HEK293 (cell line): ENCODE data around the gene OR10G7.

ENCODE experiments used
- CTCF ChIA-PET: fragments of 350-600 bp; formaldehyde crosslinking; extraction: SDS; loops from one replicate; lab custom pipeline; 2021; ENCODE audit warnings: antibody characterized with exemption; lab: Yijun Ruan, JAX
- POLR2A ChIA-PET: fragments of 300-600 bp; formaldehyde crosslinking; extraction: SDS; loops from one replicate; lab custom pipeline; 2020; ENCODE audit warnings: antibody characterized with exemption, inconsistent platforms; lab: Yijun Ruan, JAX
- H3K27ac ChIP-seq: fragments of 200-500 bp; sonication (Bioruptor generic); 2 replicates; pipeline ENCODE4 v1.5.1; 2014; ENCODE audit warnings: low read depth, low read length, control low read depth, inconsistent platforms; ENCODE audit errors: extremely low read depth
- H3K36me3 ChIP-seq, 2 experiments: fragments of 200-500 bp in 1 of 2; sonication (Bioruptor generic) in 1 of 2; 1 replicate in 1 of 2; 2 replicates in 1 of 2; pipeline ENCODE4 v1.5.1; 2014 to 2017; ENCODE audit warnings: inconsistent platforms in 2 of 2, low read length in 2 of 2; ENCODE audit not compliant: control insufficient read depth in 2 of 2, insufficient read depth in 1 of 2
- H3K4me1 ChIP-seq: fragments of 200-500 bp; sonication (Bioruptor generic); 2 replicates; pipeline ENCODE4 v1.5.1; 2014; ENCODE audit warnings: mild to moderate bottlenecking, low read length, inconsistent platforms; ENCODE audit not compliant: control insufficient read depth, insufficient read depth
- H3K4me3 ChIP-seq: 2 replicates; pipeline ENCODE4 v1.5.1; 2011; ENCODE audit warnings: low read depth, mild to moderate bottlenecking, control low read depth, low read length, moderate library complexity
- H3K9me3 ChIP-seq: fragments of 200-500 bp; sonication (Bioruptor generic); 2 replicates; pipeline ENCODE4 v1.5.1; 2014; ENCODE audit warnings: low read depth, low read length, inconsistent platforms; ENCODE audit not compliant: control insufficient read depth, insufficient read depth
- KLF17 ChIP-seq: fragments of 450-650 bp; formaldehyde crosslinking; IDR thresholded peaks from 2 replicates; pipeline ENCODE4 v1.5.1; 2016; ENCODE audit warnings: missing biosample characterization, missing genetic modification characterization
- PRDM10 ChIP-seq: fragments of 450-650 bp; formaldehyde crosslinking; IDR thresholded peaks from 2 replicates; pipeline ENCODE4 v1.5.1; 2016; ENCODE audit warnings: missing biosample characterization, missing genetic modification characterization
- SP2 ChIP-seq: fragments of 450-650 bp; formaldehyde crosslinking; IDR thresholded peaks from 2 replicates; pipeline ENCODE4 v1.5.1; 2016; ENCODE audit warnings: missing biosample characterization, missing genetic modification characterization
- YY1 ChIP-seq: fragments of 450-650 bp; formaldehyde crosslinking; IDR thresholded peaks from 2 replicates; pipeline ENCODE4 v1.5.1; 2018; ENCODE audit warnings: missing biosample characterization, missing genetic modification characterization
- ZEB2 ChIP-seq: fragments of 450-650 bp; formaldehyde crosslinking; IDR thresholded peaks from 2 replicates; pipeline ENCODE4 v1.5.1; 2016; ENCODE audit warnings: missing biosample characterization, missing genetic modification characterization
- ZFP37 ChIP-seq: fragments of 450-650 bp; formaldehyde crosslinking; IDR thresholded peaks from 2 replicates; pipeline ENCODE4 v1.5.1; 2016; ENCODE audit warnings: missing biosample characterization, missing genetic modification characterization
- ZNF114 ChIP-seq: fragments of 450-650 bp; formaldehyde crosslinking; IDR thresholded peaks from 2 replicates; pipeline ENCODE4 v1.5.0; 2017; ENCODE audit warnings: missing biosample characterization, missing genetic modification characterization
- ZNF138 ChIP-seq: fragments of 450-650 bp; formaldehyde crosslinking; IDR thresholded peaks from 2 replicates; pipeline ENCODE4 v1.5.1; 2016; ENCODE audit warnings: missing biosample characterization, missing genetic modification characterization, borderline replicate concordance
- ZNF157 ChIP-seq: fragments of 450-650 bp; formaldehyde crosslinking; IDR thresholded peaks from 2 replicates; pipeline ENCODE4 v1.5.1; 2016; ENCODE audit warnings: missing biosample characterization, missing genetic modification characterization
- ZNF292 ChIP-seq: fragments of 450-650 bp; formaldehyde crosslinking; IDR thresholded peaks from 2 replicates; pipeline ENCODE4 v1.5.1; 2016; ENCODE audit warnings: low read depth, missing biosample characterization, missing genetic modification characterization, borderline replicate concordance
- ZNF366 ChIP-seq: fragments of 450-650 bp; formaldehyde crosslinking; conservative IDR thresholded peaks from 2 replicates; pipeline ENCODE4 v1.5.1; 2016; ENCODE audit warnings: missing biosample characterization, missing genetic modification characterization
- ZNF585B ChIP-seq: fragments of 450-650 bp; formaldehyde crosslinking; IDR thresholded peaks from 2 replicates; pipeline ENCODE4 v1.5.1; 2016; ENCODE audit warnings: missing biosample characterization, missing genetic modification characterization
- ZNF664 ChIP-seq: fragments of 450-650 bp; formaldehyde crosslinking; IDR thresholded peaks from 2 replicates; pipeline ENCODE4 v1.5.1; 2016; ENCODE audit warnings: missing biosample characterization, missing genetic modification characterization
- TF ChIP-seq, protein P1 (sequence below): fragments of 450-650 bp; formaldehyde crosslinking; IDR thresholded peaks from 2 replicates; pipeline ENCODE4 v1.5.1; 2017; ENCODE audit warnings: missing biosample characterization, mild to moderate bottlenecking, missing genetic modification characterization, moderate library complexity

Gene OR10G7

DNA sequence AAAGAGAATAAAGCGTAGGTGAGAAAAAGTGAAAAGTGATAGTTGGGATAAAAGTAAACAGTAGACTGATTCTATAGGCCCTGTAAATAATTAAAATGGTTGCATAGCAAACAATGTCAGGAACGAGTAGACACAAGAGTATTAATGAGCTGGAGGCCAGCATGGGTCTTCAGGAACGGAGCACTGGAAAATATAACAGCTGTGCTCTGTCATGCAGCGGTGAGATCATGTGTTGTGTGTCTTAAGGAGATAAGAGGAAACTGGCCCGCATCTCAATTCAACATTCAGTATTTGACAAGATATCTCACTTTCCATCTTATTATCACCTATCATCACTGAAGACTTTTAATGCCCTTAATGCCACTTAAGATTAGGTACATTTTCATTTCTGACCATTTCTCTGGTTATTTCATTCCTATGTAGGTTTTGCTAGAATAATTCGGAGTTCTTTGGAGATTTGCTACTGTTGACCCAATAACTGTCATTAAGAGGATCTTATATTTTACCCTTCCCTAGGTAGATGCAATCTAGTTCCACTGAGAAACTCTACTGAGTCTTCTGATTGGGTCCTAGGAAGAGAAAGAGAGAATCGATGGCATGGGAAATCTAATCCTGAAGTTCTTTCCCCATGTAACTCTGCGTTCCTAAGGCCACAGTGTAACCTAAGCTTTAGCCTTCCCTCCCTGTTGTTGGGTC lies 38.7 kb upstream of the OR10G7 start:
- no peak overlapping the region for H3K27ac ChIP-seq
- no peaks in the 10 kb centered on the region for H3K9me3 ChIP-seq
- no peaks in the 10 kb centered on the region for H3K4me1 ChIP-seq
- no peak for TF ChIP-seq SP2 (tag by site-specific recombination)
- no peak for TF ChIP-seq ZNF138
- no peak for TF ChIP-seq PRDM10
- TF ChIP-seq KLF17 = no peak
- TF ChIP-seq ZNF157 (tag by site-specific recombination) = no peak
- no peak for TF ChIP-seq ZNF292 (tag by site-specific recombination)
- TF ChIP-seq, protein P1, sequence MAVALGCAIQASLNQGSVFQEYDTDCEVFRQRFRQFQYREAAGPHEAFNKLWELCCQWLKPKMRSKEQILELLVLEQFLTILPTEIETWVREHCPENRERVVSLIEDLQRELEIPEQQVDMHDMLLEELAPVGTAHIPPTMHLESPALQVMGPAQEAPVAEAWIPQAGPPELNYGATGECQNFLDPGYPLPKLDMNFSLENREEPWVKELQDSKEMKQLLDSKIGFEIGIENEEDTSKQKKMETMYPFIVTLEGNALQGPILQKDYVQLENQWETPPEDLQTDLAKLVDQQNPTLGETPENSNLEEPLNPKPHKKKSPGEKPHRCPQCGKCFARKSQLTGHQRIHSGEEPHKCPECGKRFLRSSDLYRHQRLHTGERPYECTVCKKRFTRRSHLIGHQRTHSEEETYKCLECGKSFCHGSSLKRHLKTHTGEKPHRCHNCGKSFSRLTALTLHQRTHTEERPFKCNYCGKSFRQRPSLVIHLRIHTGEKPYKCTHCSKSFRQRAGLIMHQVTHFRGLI (tag by site-specific recombination) = no peak
- TF ChIP-seq ZFP37 (tag by site-specific recombination) = no peak
- TF ChIP-seq, all 188 proteins: peak for 0
- CTCF ChIA-PET = interaction anchor here (0.7 to 1.3 kb wide), 2 partner anchors 10 to 15 kb away, joined by 3 read pairs; no protein-coding TSS in a partner anchor
- POLR2A ChIA-PET = no interaction called here
- no peak overlapping the region for H3K4me3 ChIP-seq
- H3K36me3 ChIP-seq = no peaks in the 10 kb centered on the region

DNA sequence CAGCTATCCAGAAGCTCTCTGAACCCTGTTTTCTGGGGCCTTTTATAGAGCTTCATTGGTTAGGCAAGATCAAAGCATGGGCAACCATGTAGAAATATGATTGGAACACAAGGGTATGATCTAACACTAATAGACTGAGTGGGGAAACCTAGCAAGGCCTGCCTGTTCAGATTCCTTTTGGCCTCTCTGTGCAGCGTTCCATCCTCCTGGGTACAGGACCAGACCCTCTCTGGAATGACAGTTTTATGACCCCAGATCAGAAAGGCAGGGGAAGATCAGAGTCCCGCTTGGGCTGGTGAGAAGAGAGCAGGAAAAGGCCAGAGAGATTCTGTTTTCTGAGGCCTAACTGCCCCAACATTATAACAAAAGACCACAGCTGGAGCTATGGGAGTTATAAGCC lies 37.5 kb upstream of the OR10G7 start:
- Histone ChIP-seq H3K9me3 (no peaks in the 10 kb centered on the region), H3K4me3 (no peak overlapping the region), H3K4me1 (no peaks in the 10 kb centered on the region), H3K27ac (no peak overlapping the region), H3K36me3 (no peaks in the 10 kb centered on the region)
- POLR2A ChIA-PET = no interaction called here
- TF ChIP-seq ZNF585B (tag by site-specific recombination) = no peak
- CTCF ChIA-PET = interaction anchor here (2.4 kb wide), 1 partner anchor 10 kb away, joined by 12 read pairs; no protein-coding TSS in a partner anchor

DNA sequence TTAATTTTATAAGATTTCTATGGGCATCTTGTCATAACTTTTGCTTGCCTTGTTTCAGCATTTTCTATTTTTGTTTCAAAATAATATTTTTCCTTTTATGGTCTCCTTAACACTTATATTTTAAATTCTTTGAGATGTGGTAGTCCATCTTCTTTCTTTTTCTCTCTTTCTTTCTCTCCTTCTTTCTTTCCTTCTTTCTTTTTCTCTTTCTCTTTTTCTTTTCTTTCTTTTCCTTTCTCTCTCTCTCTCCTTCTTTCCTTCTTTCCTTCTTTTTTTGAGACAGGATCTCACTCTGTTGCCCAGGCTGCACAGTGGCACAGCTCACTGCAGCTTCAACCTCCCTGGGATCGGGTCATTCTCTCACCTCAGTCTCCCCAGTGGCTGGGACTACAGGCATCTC lies 36.1 kb upstream of the OR10G7 start:
- Histone ChIP-seq H3K9me3 (no peaks in the 10 kb centered on the region), H3K27ac (no peak overlapping the region), H3K4me3 (no peak overlapping the region), H3K36me3 (no peaks in the 10 kb centered on the region), H3K4me1 (no peaks in the 10 kb centered on the region)
- TF ChIP-seq ZEB2 (tag by site-specific recombination) (no peak), ZNF366 (no peak), ZFP37 (tag by site-specific recombination) (no peak), YY1 (tag by site-specific recombination) (no peak), ZNF114 (no peak), ZNF664 (no peak)
- ChIA-PET POLR2A (no interaction called here), CTCF (interaction anchor here (0.5 to 2.4 kb wide), 4 partner anchors 8 to 481 kb away, joined by 3 to 12 read pairs (median 4); no protein-coding TSS in a partner anchor)
